Activated T-cell treated with anti-CD3 and anti-CD28 coated beads, Interleukin-2, amount 50 U/mL, for 72 hours (primary cell): ENCODE measurements around the gene IL36RN. TPM values are rescaled to one million over a fixed set of nuclear protein-coding genes. Genes with fewer than 3 reads are reported as not detected.

Source experiments
- ATAC-seq, 2 donors: fragments of 150-1000 bp; cut with Tn5 transposase; replicated peaks in 1 of 2; 2 replicates each; pipeline ENCODE4 v1.10.0; 2021; ENCODE audit warnings: moderate library complexity in 2 of 2, mild to moderate bottlenecking in 1 of 2
- DNase-seq, 2 donors: peaks; one replicate each; pipeline ENCODE4 v3.0.0; 2021 to 2022; ENCODE audit warnings: mixed read lengths in 1 of 2
- H3K27ac Mint-ChIP-seq: one replicate; pipeline ENCODE4 v1.8.0; 2022; ENCODE audit warnings: mild to moderate bottlenecking, moderate library complexity, mixed read lengths
- H3K27me3 Mint-ChIP-seq: one replicate; pipeline ENCODE4 v1.8.0; 2022; ENCODE audit warnings: low read depth, mixed read lengths
- H3K36me3 Mint-ChIP-seq, 2 donors: one replicate each; pipeline ENCODE4 v1.8.0; 2022; ENCODE audit warnings: mixed read lengths in 2 of 2, mild to moderate bottlenecking in 1 of 2; ENCODE audit not compliant: insufficient read depth in 2 of 2
- H3K4me1 Mint-ChIP-seq: one replicate; pipeline ENCODE4 v1.8.0; 2022; ENCODE audit warnings: low read depth, mixed read lengths
- H3K4me3 Mint-ChIP-seq, 2 donors: one replicate each; pipeline ENCODE4 v1.8.0; 2022; ENCODE audit warnings: mild to moderate bottlenecking in 2 of 2, mixed read lengths in 2 of 2, moderate library complexity in 2 of 2
- H3K9me3 Mint-ChIP-seq, 2 donors: one replicate each; pipeline ENCODE4 v1.8.0; 2022; ENCODE audit warnings: mixed read lengths in 2 of 2
- total RNA-seq, 2 donors: library from RNA; stranded (reverse); gene quantifications; one replicate each; pipeline ENCODE4 v1.2.3, GENCODE V29; 2022

Gene IL36RN
- total RNA-seq, 2 donors from 2014 or later = not detected

DNA sequence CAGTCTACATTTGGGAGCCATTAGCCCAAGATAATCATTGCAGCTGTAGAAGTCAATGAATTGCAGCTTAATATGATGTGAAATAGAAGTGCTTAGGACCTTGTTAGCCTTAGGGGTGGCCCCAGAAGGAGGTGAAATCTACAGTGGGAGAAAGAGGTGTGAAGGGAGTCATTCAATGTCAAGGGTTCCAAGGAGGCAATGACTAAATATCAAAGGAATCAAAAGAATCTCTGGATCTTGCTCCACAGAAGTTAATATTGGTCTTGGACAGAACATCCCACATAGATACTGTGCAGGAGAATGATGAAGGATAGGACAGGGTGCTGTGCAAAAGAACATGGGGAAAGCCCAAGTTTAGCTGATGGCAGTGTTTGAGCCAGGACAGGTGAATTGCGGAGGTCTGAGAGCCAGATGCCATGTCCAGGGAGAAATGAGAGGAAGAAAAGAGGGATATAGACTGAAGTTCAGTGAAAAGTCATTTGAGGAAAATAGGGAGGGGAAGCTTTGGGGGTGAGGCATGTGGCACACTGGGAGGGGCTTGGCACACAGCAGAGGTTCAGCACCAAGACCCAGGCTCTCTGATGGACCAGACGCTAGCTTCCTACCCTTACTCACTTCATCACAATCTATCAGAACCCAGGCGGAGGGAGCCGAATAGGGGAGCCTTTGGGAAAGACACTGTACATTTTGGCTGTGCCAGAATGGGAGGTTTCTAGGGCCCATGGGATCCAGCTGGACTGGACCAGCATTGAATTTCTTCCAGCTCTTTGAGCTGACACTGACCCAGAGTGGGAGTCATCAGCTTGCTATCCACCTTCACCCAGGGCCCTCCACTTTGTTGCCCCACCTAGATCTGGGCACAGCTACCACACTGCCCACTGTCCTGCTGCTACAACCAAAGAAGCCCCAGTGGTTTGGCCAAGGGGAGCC is 10.9 kb downstream of the IL36RN start:
- DNase-seq (no peak), ATAC-seq (no peak)
- H3K36me3 Mint-ChIP-seq = no peaks in the 10 kb centered on the region
- H3K27ac Mint-ChIP-seq = no peak overlapping the region
- H3K9me3 Mint-ChIP-seq = peaks cover 0 to 6% of the 10 kb centered on the region in 2 donors
- H3K27me3 Mint-ChIP-seq = peaks cover 13% of the 10 kb centered on the region
- H3K4me1 Mint-ChIP-seq = peaks cover 6% of the 10 kb centered on the region
- H3K4me3 Mint-ChIP-seq = no peak overlapping the region

DNA sequence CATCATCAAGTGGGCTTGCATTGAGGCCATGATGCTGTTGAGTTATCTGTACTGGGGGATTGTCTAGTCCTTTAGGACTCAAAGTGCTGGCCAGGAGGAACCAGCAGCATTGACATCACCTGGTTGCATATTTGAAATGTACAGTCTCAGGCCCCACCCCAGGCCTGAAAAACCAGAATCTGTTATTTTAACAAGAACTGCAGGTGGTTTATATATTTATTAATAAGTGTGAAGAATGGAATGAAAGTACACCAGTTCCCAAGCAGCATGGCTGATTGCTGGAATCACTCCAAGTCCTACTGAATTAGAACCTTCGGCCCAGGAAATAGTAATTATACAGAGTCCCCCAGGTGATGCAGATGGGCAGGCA is 11.6 kb downstream of the IL36RN start:
- ATAC-seq (no peak), DNase-seq (no peak)
- H3K27me3 Mint-ChIP-seq = peaks cover 13% of the 10 kb centered on the region
- no peaks in the 10 kb centered on the region for H3K36me3 Mint-ChIP-seq
- H3K9me3 Mint-ChIP-seq = peaks cover 0 to 1% of the 10 kb centered on the region in 2 donors
- H3K27ac Mint-ChIP-seq = no peak overlapping the region
- no peak overlapping the region for H3K4me3 Mint-ChIP-seq
- H3K4me1 Mint-ChIP-seq = peaks cover 9% of the 10 kb centered on the region

DNA sequence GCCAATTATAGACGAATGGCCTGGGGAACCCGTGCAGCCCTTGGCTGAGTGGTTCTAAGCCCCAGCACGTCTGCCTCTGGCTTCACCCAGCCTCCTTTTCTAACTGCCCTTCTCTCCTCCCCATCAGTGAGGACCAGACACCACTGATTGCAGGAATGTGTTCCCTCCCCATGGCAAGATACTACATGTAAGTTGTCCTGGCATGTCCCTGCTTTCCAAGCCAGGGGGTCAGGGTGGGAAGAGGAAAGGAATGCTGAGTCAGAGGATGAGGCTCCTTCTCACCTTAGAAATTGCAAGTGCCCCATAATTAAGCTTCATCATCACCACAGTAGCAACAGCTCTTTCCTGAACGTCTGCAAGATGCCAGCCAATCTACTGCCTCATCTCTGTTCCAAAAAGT is 13.6 kb downstream of the IL36RN start:
- H3K4me3 Mint-ChIP-seq = no peak overlapping the region
- no peak for DNase-seq
- H3K27me3 Mint-ChIP-seq = peaks cover 13% of the 10 kb centered on the region
- ATAC-seq = no peak
- no peaks in the 10 kb centered on the region for H3K9me3 Mint-ChIP-seq
- H3K27ac Mint-ChIP-seq = no peak overlapping the region
- peaks cover 9% of the 10 kb centered on the region for H3K4me1 Mint-ChIP-seq
- no peaks in the 10 kb centered on the region for H3K36me3 Mint-ChIP-seq

DNA sequence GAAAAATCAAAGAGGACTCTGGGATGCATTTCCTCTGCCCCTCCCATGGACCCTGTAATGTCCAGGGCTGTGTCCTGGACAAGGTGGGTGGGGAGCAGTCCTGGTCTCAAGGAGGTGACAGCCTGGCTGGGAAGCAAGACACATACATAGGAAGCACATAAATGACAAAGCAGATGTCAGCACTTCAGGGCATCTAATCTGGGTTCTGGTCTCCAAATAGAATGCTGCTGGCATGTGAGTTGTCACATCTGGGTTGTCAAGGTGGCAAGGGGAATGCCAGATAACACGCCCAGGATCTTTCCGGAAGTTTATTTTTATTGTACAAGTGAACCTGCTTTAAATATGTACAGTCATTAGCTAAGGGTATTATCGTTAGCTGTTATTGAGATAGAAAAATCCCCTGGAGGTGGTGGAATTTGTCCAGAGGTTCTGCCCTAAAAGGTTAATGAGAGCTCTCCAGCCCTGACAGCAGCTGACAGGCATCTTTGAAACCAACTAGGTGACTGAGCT is 14.4 kb downstream of the IL36RN start:
- no peak overlapping the region for H3K4me3 Mint-ChIP-seq
- H3K27ac Mint-ChIP-seq = no peak overlapping the region
- H3K4me1 Mint-ChIP-seq = peaks cover 9% of the 10 kb centered on the region
- DNase-seq = no peak
- H3K9me3 Mint-ChIP-seq = no peaks in the 10 kb centered on the region
- no peaks in the 10 kb centered on the region for H3K36me3 Mint-ChIP-seq
- H3K27me3 Mint-ChIP-seq = peaks cover 13% of the 10 kb centered on the region
- no peak for ATAC-seq

DNA sequence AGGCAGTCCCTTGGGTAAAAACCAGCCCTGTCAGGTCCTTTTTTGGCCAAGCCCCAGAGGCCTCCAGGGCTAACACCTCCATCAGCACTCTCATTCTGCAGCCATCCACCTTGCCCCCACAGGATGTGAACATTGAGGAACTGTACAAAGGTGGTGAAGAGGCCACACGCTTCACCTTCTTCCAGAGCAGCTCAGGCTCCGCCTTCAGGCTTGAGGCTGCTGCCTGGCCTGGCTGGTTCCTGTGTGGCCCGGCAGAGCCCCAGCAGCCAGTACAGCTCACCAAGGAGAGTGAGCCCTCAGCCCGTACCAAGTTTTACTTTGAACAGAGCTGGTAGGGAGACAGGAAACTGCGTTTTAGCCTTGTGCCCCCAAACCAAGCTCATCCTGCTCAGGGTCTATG is 16.0 kb downstream of the IL36RN start:
- H3K27ac Mint-ChIP-seq = no peak overlapping the region
- ATAC-seq (peak; percentile 41 to 50), DNase-seq (peak in 1 of 2 donors; percentile 6)
- peaks cover 1% of the 10 kb centered on the region for H3K27me3 Mint-ChIP-seq
- H3K9me3 Mint-ChIP-seq = no peaks in the 10 kb centered on the region
- H3K36me3 Mint-ChIP-seq = no peaks in the 10 kb centered on the region
- peaks cover 9% of the 10 kb centered on the region for H3K4me1 Mint-ChIP-seq
- H3K4me3 Mint-ChIP-seq = no peak overlapping the region

DNA sequence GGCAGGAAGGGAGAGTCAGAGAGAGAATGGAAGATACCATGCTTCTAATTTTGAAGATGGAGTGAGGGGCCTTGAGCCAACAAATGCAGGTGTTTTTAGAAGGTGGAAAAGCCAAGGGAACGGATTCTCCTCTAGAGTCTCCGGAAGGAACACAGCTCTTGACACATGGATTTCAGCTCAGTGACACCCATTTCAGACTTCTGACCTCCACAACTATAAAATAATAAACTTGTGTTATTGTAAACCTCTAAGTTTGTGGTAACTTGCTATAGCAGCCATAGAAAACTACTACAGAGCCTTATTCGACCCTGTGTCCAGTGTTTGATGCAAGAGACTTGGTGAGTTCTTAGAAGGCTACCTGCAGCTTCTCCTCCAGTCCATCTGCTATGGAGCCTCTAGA is 16.6 kb downstream of the IL36RN start:
- DNase-seq (no peak), ATAC-seq (no peak)
- peaks cover 9% of the 10 kb centered on the region for H3K4me1 Mint-ChIP-seq
- no peaks in the 10 kb centered on the region for H3K9me3 Mint-ChIP-seq
- H3K27me3 Mint-ChIP-seq = no peaks in the 10 kb centered on the region
- H3K36me3 Mint-ChIP-seq = no peaks in the 10 kb centered on the region
- no peak overlapping the region for H3K4me3 Mint-ChIP-seq
- H3K27ac Mint-ChIP-seq = no peak overlapping the region

DNA sequence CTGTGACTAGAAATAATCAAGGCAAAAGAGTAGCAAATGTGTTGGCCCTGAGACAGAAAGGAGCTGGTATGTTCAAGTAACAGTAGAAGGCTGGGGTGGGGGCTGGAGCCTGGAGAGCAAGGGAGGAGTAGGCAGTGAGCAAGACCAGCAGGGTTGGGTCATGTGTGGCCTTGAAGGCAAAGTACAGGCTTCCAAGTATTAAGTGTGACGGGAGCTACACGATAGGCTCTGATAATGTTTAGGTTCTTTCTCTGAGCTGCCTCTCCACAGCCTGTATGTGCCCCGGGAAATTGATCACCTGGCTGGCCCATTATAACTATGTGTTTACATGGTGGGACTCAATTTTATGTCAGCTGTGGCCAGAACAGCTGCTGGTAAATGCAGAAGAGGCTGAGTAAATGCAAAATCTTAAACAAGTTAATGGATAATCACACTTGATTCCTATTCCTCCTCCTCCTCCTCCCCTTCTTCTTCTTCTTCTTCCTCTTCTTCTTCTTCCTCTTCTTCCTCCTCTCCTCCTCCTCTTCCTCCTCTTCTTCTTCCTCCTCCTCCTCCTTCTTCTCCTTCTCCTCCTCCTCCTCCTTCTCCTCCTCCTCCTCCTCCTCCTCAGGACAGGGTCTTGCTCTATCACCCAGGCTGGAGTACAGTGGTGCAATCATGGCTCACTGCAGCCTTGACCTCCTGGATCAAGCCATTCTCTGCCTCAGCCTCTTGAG is 18.1 kb downstream of the IL36RN start:
- ATAC-seq = no peak
- no peak for DNase-seq
- Mint-ChIP-seq H3K27ac (no peak overlapping the region), H3K4me1 (peaks cover 9% of the 10 kb centered on the region), H3K36me3 (no peaks in the 10 kb centered on the region), H3K4me3 (no peak overlapping the region), H3K27me3 (no peaks in the 10 kb centered on the region), H3K9me3 (no peaks in the 10 kb centered on the region)

DNA sequence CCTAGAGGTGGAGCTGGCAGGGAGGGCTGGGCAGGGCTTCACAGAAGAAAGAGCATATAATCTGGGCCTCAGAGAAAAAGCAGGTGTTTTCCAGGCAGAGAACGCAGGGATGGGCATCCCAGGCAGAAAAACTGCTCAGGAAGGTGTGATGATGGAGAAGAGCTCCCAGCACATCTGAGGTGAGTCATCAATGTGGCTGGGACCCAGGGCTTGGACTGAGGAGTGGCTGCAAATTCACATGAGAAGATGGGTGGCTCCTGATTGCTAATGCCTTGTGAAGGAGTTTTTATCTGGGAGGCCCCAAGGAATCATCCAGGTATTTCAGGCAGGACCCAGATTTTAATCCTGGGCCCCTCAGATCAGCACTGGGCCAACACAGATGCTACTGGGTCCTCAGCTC is 18.9 kb downstream of the IL36RN start:
- H3K36me3 Mint-ChIP-seq = no peaks in the 10 kb centered on the region
- H3K4me3 Mint-ChIP-seq = no peak overlapping the region
- H3K27me3 Mint-ChIP-seq = no peaks in the 10 kb centered on the region
- ATAC-seq = no peak
- no peaks in the 10 kb centered on the region for H3K9me3 Mint-ChIP-seq
- peaks cover 9% of the 10 kb centered on the region for H3K4me1 Mint-ChIP-seq
- no peak for DNase-seq
- H3K27ac Mint-ChIP-seq = no peak overlapping the region

DNA sequence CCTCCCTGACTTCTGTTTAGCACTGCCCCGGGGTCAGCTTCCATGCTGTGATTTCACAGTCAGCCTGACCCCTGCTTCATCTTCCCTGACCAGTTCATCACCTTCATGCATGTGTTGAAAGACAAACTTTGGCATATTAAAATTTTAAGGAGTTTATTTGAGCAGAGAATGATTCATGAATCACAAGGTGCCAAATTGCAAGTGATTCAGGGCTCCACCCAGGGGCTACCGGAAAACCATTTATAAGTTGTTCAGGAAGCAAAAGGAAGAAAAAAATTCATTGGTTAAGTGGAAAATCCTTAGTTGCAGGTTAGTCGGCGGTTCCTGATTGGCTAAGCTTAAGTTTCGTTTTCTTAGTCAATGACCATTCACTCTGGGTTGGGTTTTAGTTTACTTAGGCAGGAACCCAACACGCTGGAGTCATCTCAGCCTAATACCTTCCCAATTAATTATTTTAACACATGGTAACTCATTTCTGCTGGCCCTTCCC is 19.4 kb downstream of the IL36RN start:
- no peaks in the 10 kb centered on the region for H3K36me3 Mint-ChIP-seq
- no peak for ATAC-seq
- no peaks in the 10 kb centered on the region for H3K9me3 Mint-ChIP-seq
- H3K4me3 Mint-ChIP-seq = no peak overlapping the region
- H3K4me1 Mint-ChIP-seq = peaks cover 14% of the 10 kb centered on the region
- no peak for DNase-seq
- no peak overlapping the region for H3K27ac Mint-ChIP-seq
- H3K27me3 Mint-ChIP-seq = no peaks in the 10 kb centered on the region

DNA sequence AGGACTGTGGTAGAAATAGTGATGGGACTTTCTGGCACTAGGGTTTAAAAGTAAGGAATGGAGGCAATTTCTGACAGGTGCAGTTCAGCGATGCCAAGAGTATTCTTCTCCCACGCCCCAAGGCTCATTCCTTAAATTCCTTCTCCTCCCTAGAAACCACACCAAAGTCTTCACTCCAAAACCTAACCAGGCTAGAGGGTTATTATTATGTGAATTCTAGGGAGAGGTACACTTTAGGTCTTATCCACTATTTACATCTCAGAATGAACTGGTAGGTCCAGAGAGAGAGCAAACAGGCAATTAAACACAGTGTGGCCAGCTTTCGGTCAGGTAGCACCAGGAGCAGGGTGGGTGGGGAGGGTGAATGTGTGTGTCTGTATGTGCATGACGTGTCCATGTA is 20.1 kb downstream of the IL36RN start:
- no peak overlapping the region for H3K4me3 Mint-ChIP-seq
- no peaks in the 10 kb centered on the region for H3K36me3 Mint-ChIP-seq
- ATAC-seq = no peak
- H3K9me3 Mint-ChIP-seq = no peaks in the 10 kb centered on the region
- H3K27ac Mint-ChIP-seq = no peak overlapping the region
- H3K4me1 Mint-ChIP-seq = peaks cover 14% of the 10 kb centered on the region
- no peaks in the 10 kb centered on the region for H3K27me3 Mint-ChIP-seq
- no peak for DNase-seq

DNA sequence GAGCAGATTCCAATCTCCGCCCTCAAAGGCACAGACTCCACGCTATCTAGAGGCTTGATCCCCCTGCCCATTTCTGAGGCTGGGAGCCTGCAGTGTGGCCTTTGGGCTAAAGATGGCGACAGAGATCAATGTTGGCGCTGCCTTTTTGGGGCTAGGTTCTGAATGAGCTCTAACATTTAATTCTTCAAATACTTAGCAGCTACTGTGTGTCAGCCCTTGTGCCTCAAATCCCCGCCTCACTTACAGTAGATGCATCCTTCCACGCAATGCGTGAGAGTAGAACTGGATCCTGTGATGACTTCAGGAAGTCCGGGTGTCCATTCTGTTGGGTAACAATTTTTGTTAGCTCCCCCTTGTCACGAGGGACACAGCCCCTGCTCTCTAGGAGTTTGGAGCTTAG is 21.1 kb downstream of the IL36RN start:
- Mint-ChIP-seq H3K27ac (no peak overlapping the region), H3K9me3 (no peaks in the 10 kb centered on the region), H3K36me3 (no peaks in the 10 kb centered on the region), H3K27me3 (no peaks in the 10 kb centered on the region), H3K4me3 (no peak overlapping the region), H3K4me1 (peaks cover 6% of the 10 kb centered on the region)
- peak; percentile 59 to 69 for DNase-seq
- peak; percentile 66 to 74 for ATAC-seq

DNA sequence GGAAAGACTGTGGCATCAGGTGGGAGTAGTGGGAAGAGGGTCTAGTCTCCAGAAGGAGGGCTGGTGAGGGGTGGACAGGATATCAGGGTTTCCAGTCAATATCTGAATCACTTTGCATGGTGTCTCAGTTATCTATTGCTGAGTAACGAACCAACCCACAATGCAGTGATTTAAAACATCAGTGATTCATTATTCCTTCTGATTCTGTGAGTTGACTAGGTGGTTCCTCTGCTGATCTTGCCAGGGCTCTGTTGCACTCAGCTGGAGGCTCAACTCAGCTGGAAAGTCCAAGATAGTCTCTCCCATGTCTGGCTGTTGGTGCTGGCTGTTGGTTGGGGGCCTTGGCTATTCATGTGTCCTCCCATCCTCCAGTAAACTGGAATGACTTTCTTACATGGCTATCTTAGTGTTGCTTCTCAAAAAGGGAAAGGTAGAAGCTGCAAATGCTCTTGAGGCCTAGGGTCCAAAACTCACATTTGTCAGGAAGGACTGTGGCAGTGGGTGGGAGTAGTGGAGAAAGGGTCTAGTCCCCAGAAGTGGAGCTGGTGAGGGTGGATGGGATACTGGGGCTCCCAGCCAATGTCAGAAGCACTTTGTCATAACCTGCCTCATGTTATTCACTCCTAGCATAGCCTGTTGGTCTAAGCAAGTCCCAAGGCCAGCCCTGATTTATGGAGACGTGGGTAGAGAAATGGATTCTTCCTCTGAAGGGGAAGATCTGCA is 22.7 kb downstream of the IL36RN start:
- Mint-ChIP-seq H3K4me1 (peaks cover 5% of the 10 kb centered on the region), H3K4me3 (no peak overlapping the region), H3K36me3 (no peaks in the 10 kb centered on the region), H3K9me3 (no peaks in the 10 kb centered on the region), H3K27me3 (no peaks in the 10 kb centered on the region), H3K27ac (no peak overlapping the region)
- ATAC-seq (peak; percentile 44 to 60), DNase-seq (no peak)

DNA sequence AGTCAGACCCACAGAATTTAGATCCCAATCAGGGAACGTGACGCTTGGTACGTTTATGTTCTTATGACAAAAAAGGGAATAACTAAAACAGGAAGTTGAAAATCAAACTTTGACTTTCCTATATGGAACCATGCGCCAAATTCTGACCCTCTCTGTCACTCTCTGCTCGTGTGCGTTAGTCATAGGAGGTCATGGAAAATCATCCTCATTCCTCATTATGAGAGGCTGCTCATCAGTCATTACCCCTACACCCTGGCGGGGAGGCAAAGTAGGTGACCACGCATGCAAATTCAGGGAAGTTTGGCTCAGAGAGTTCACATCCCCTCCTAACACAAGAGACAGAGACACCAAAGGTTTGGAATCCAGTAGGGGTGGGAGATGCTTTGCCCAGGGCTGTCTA is 24.3 kb downstream of the IL36RN start:
- no peak overlapping the region for H3K27ac Mint-ChIP-seq
- no peaks in the 10 kb centered on the region for H3K27me3 Mint-ChIP-seq
- H3K9me3 Mint-ChIP-seq = no peaks in the 10 kb centered on the region
- H3K4me3 Mint-ChIP-seq = no peak overlapping the region
- H3K4me1 Mint-ChIP-seq = peaks cover 5% of the 10 kb centered on the region
- peak; percentile 38 to 43 for ATAC-seq
- no peaks in the 10 kb centered on the region for H3K36me3 Mint-ChIP-seq
- DNase-seq = no peak
